Uterus (tissue), 4 donors: Measurements from ENCODE around the gene PRR33. TPM values are rescaled to one million over a fixed set of nuclear protein-coding genes. Genes with fewer than 3 reads are reported as not detected.

Source experiments
- DNase-seq, 2 donors: peaks; one replicate each; pipeline ENCODE4 v3.0.0-alpha.2; 2019 to 2020
- H3K27ac ChIP-seq, 2 donors: fragments of 200-600 bp; sonication (generic); 1 replicate in 1 of 2; 2 replicates in 1 of 2; pipeline ENCODE4 v1.5.1; 2016 to 2018
- H3K27me3 ChIP-seq, 2 donors: fragments of 200-600 bp; sonication (generic); one replicate each; pipeline ENCODE4 v1.5.1; 2018 to 2019; ENCODE audit warnings: control low read depth in 1 of 2
- H3K36me3 ChIP-seq, 2 donors: fragments of 200-600 bp; sonication (generic); one replicate each; pipeline ENCODE4 v1.5.1; 2019; ENCODE audit warnings: control low read depth in 1 of 2
- H3K4me1 ChIP-seq, 2 donors: fragments of 200-600 bp; sonication (generic); one replicate each; pipeline ENCODE4 v1.5.1; 2018 to 2019; ENCODE audit warnings: control low read depth in 1 of 2
- H3K4me3 ChIP-seq, 2 donors: fragments of 200-600 bp; sonication (generic); 1 replicate in 1 of 2; 2 replicates in 1 of 2; pipeline ENCODE4 v1.5.1; 2018 to 2019; ENCODE audit warnings: mild to moderate bottlenecking in 1 of 2
- H3K9me3 ChIP-seq, 2 donors: fragments of 200-600 bp; sonication (generic); one replicate each; pipeline ENCODE4 v1.5.1; 2019; ENCODE audit warnings: control low read depth in 1 of 2
- CTCF ChIP-seq, 4 experiments: fragments of 200-600 bp in 2 of 4; fragments of 450-650 bp in 2 of 4; sonication (generic) in 2 of 4; IDR thresholded peaks; one replicate each; pipeline ENCODE4 v1.5.1; 2016 to 2019; ENCODE audit warnings: antibody characterized with exemption in 4 of 4, mild to moderate bottlenecking in 2 of 4, moderate library complexity in 1 of 4
- POLR2A ChIP-seq, 2 donors: fragments of 450-650 bp; IDR thresholded peaks; one replicate each; pipeline ENCODE4 v1.6.1; 2016; ENCODE audit warnings: antibody characterized with exemption in 2 of 2, mild to moderate bottlenecking in 1 of 2, moderate library complexity in 1 of 2
- intact Hi-C: fragments of 100-400 bp; cut with DNase I; formaldehyde crosslinking; loops from one replicate; pipeline ENCODE4 v1.15.1; 2023; ENCODE audit warnings: low total_unique reads
- total RNA-seq, 4 donors: library from RNA; depleted of rRNA in 3 of 4; stranded (reverse); fragments of >200 nt in 3 of 4; gene quantifications; one replicate each; pipeline versions ENCODE4 v1.1.0 to v1.2.4, GENCODE V29; 2014 to 2023
- donor health status: DM: yes; HTN: yes; CAD: no.

The PRR33 gene
- total RNA-seq, 4 donors from 2014 or later: not detected

- Histone ChIP-seq H3K36me3 (no peaks in the 10 kb centered on the region), H3K27ac (no peak overlapping the region), H3K4me3 (no peak overlapping the region), H3K9me3 (no peaks in the 10 kb centered on the region), H3K4me1 (no peaks in the 10 kb centered on the region), H3K27me3 (no peaks in the 10 kb centered on the region)
- no peak for DNase-seq
- intact Hi-C loops: loop anchor here (1.0 to 10.0 kb wide), 2 partner anchors 24 to 51 kb away; partner anchors contain the start of gene MRPL23
- TF ChIP-seq CTCF (IDR thresholded peaks at IDR 0.05): no peak
- TF ChIP-seq POLR2A (IDR thresholded peaks at IDR 0.05): no peak
Observed at GRCh38 chr11:1893581-1894359, 2.1 kb upstream of the PRR33 start.

DNA sequence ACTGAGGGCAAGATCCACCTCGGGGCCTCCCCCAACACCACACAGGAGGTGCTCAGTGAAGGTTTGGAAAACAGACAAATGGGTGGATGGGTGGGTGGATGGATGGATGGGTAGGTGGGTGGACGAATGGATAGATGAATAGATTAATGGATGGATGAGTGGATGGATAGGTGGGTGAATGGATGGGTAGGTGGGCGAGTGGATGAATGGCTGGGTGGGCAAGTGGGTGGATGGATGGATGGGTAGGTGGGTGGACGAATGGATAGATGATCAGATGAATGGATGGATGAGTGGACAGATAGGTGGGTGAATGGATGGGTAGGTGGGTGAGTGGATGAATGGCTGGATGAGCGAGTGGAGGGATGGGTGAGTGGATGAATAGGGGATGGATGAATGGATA lies 863 bp upstream of the PRR33 start:
- Histone ChIP-seq H3K27me3 (no peaks in the 10 kb centered on the region), H3K27ac (no peak overlapping the region)
- intact Hi-C loops: loop anchor here (10.0 kb wide), 1 partner anchor 52 kb away; the partner anchor contains the start of gene MRPL23

DNA sequence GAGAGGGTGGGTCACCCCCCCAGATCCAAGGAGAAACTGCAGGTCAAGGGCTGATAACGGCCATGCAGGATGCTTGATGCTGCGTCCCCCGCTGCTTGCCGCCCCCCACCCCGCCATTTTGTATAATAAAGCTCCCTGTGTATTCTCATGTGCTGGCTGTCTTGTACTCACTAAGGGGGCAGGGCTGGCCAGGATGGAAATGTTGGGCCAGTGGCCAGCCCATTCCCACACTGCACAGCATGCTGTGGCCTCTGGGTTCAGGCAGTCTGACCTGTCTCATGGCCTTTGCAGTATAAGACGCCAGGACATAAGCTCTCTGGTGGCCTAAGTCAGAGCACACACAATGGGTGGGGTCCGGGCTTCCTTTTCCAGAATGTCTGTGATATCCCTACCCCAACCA lies 421 bp upstream of the PRR33 start:
- Histone ChIP-seq H3K9me3 (no peaks in the 10 kb centered on the region), H3K27me3 (no peaks in the 10 kb centered on the region), H3K36me3 (no peaks in the 10 kb centered on the region), H3K4me1 (no peaks in the 10 kb centered on the region), H3K27ac (no peak overlapping the region), H3K4me3 (no peak overlapping the region)
- DNase-seq: no peak
- no peak for TF ChIP-seq CTCF (IDR thresholded peaks at IDR 0.05)
- TF ChIP-seq POLR2A (IDR thresholded peaks at IDR 0.05): no peak
- intact Hi-C loops: loop anchor here (10.0 kb wide), 1 partner anchor 53 kb away; the partner anchor contains the start of gene MRPL23

More for the DNA sequence above, 863 bp upstream of the PRR33 start:
- H3K36me3 ChIP-seq: no peaks in the 10 kb centered on the region
- no peaks in the 10 kb centered on the region for H3K9me3 ChIP-seq
- no peak for TF ChIP-seq CTCF (IDR thresholded peaks at IDR 0.05)
- no peak for TF ChIP-seq POLR2A (IDR thresholded peaks at IDR 0.05)
- no peaks in the 10 kb centered on the region for H3K4me1 ChIP-seq
- no peak overlapping the region for H3K4me3 ChIP-seq
- DNase-seq: no peak

- TF ChIP-seq CTCF (IDR thresholded peaks at IDR 0.05) (no peak), POLR2A (IDR thresholded peaks at IDR 0.05) (no peak)
- H3K4me3 ChIP-seq: no peak overlapping the region
- H3K27me3 ChIP-seq: no peaks in the 10 kb centered on the region
- intact Hi-C loops: loop anchor here (10.0 kb wide), 1 partner anchor 54 kb away; the partner anchor contains the start of gene MRPL23
- no peaks in the 10 kb centered on the region for H3K9me3 ChIP-seq
- no peaks in the 10 kb centered on the region for H3K4me1 ChIP-seq
- DNase-seq: peak in 1 of 2 donors; percentile 20
- no peaks in the 10 kb centered on the region for H3K36me3 ChIP-seq
- H3K27ac ChIP-seq: peak overlapping the region in 1 of 2 donors; percentile 32
Observed at GRCh38 chr11:1890856-1891830, 552 bp downstream of the PRR33 start.
